Stimulated activated CD4-positive, alpha-beta T cell treated with anti-CD3 and anti-CD28 coated beads, Interleukin-12 subunit alpha, Interleukin-12 subunit beta, amount 100 ng/mL, for 48 hours (primary cell): Measurements from ENCODE around the gene LRRC56.

ENCODE experiments used
- DNase-seq, 3 donors: peaks; one replicate each; pipeline ENCODE4 v3.0.0-alpha.2; 2020; ENCODE audit warnings: low read depth in 2 of 3, low spot score in 1 of 3

Gene LRRC56

DNA sequence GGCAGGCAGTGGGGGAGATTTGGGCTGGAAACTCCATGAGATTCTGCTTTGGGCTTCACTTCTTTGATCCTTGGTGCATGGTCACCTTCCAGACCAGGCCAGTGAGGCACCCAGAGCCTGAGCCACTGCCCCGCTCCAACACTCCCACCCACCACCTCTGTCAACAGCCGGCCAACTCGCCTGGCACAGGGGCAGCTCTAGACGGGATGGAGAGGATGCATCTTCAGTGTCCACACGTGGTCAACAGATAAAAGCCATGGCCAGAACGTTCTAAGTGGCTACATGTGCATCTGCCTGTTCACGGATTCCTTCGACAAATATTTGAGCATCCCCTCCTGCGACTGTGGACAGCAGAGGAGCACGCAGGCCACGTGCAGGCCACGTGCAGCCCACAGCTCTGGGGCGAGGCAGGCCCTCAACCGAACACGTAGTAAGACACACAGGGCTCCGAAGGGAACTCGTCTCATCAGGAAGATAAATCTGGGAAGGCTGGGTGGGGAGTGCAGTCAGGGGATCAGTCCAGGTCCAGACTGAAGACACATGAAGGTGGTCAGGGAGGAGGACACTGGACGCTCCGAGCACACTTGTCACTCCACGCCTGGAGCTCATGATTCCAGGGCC, 1.2 kb downstream of the LRRC56 start:
- DNase-seq: no peak

- no peak for DNase-seq
Observed at GRCh38 chr11:539971-540481, 2.7 kb downstream of the LRRC56 start.

DNA sequence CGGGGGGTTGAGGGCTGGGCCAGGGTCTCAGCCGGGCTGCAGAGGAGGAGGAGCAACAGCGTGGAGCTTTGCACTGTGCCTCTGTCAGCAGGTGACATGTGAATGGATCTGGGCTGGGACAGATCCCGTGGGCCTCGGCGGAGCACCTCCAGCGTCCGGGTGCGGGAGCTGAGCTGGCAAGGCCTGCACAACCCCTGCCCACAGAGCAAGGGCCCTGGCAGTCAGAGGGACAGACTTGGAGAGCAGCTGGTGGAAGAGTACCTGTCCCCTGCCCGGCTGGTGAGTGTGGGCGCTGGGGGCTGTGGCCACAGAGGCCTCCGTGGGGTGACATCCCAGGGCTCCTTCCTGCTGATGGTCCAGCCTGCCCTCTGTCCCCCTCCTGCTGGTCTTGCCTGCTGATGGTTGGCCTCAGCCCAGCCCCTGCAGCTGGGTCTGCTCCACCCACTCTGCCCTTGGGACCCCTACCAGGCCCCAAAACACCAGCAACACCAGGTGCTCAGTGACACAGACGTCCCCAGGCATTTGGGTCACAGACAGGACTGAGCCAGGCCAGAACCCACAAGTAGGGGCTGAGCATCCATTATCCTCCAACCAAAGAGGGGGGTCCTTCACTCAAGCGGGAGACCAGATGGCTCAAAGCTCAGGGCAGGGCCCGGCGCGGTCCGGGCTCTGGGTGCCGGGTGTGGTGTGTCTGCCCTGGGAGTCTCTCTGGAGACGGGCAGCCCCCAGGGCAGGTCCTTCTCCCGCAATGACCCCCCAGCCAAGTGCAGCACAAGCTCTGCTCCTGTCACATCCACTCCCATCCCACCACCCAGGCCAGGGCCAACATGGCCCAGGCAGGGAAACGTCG, 3.5 kb downstream of the LRRC56 start:
- DNase-seq: no peak

DNA sequence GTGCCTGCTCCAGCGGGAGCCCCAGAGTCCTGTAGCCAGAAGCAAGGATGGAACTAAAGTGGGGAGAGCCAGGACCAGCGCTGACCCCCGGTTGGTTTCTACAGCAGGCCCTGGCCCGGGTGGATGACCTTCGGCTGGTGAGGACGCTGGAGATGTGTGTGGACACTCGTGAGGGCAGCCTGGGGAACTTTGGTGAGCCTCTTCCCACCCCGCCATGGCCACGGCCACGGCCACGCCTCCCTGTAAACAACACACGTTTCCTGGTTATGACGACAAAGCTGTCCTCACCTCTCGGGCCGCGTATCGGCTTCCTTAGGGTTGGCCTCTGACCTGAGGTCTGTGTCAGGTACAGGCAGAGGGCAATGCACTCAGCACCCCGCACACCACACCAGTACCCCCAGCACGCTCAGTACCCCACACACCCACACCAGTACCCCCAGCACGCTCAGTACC, 4.1 kb downstream of the LRRC56 start:
- DNase-seq: no peak

DNA sequence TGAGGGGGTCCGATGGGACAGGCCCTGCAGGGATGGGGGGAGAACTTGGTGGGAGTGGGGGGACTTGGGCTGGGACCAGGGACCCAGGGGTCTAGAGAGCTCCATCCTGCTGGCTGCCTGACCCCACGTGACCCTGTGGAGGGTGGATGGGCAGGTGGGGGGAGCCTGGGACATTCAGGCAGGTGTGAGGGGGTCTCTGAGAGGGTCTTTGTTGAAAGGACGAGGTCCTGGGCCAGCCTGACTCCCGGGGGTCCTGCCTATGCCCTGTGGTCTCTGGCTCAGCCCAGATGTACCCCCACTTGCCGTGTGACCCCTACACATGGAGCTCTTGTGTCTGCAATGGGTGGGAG, 7.5 kb downstream of the LRRC56 start:
- no peak for DNase-seq

DNA sequence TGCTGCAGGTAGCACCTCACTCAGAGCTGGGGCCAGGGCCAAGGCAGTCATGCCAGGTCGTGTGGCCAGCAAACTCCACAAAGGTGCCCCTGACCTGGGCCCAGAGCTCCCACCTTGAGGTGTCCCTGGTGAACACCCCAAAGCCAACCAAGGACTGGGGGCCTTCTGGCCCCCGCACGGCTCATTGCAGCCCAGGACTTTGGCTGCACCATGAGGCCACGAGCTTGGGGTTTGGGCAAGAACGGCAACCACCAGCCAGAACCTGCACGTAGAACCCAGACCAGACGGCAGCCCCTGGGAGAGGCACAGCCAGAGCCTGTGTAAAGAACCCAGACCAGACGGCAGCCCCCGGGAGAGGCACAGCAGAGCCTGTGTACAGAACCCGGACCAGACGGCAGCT, 7.8 kb downstream of the LRRC56 start:
- no peak for DNase-seq

- no peak for DNase-seq
Observed at GRCh38 chr11:548700-549603, 11.6 kb downstream of the LRRC56 start.

DNA sequence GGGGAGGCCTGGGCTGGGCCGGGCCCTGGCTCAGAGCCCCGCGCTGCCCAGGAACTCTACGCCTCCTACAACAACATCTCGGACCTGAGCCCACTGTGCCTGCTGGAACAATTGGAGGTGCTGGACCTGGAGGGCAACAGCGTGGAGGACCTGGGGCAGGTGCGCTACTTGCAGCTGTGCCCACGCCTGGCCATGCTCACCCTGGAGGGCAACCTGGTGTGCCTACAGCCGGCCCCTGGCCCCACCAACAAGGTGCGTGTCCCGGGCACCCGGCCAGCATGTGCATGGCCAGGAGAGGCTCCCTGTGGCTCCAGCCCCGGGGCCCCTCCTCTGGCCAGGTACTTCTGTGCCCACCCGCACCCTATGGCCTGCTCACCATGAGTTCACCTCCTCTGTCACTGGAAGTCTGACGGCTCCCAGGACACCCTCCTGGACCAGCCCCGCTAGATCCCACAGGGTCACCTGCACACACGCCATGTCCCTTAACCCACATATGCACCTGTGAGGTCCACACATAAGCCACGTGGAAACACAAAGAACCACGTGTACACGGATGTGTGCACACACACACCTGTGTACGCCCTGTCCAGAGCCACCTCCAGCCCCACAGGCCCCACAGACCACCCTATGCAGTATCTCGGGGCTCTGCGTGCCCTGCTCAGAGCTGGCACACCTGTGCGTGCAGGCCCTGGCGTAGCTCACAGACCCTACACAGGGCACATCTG, 12.9 kb downstream of the LRRC56 start:
- DNase-seq: no peak

DNA sequence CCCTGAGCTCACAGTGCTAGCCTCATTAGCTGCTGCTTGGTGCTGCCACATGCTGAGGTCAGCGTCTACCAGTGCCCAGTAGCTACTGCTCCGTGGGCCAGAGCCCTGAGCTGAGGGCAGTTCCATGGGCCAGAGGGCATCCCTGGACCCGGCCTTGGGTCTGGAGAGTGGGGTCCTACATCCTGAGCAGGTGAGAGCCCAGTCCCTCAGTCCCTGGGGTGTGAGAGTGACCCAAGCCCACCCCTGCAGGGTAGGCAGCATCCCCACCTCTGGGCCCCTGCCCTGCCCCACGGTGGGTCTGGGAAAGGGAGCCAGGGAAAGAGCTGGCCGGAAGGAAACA, 13.4 kb downstream of the LRRC56 start:
- DNase-seq: no peak

DNA sequence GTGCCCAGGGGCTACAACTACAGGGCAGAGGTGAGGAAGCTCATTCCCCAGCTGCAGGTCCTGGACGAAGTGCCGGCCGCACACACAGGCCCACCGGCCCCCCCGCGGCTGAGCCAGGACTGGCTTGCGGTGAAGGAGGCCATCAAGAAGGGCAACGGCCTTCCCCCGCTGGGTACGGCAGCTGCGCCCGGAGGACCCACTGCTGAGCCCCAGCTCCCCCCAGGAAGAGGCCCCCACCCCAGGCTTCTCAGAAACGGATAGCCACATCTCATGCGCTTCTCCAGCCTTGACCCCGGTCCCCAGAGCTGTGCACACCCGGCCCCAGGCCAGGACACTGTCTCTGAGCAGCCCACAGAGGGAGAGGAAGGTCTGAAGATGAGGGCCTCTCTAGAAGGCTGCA, 13.8 kb downstream of the LRRC56 start:
- no peak for DNase-seq

- DNase-seq: no peak
Observed at GRCh38 chr11:551596-551995, 14.3 kb downstream of the LRRC56 start.

GRCh38 chr11:553083-553987, 16.0 kb downstream of the LRRC56 start:
- DNase-seq: no peak

DNA sequence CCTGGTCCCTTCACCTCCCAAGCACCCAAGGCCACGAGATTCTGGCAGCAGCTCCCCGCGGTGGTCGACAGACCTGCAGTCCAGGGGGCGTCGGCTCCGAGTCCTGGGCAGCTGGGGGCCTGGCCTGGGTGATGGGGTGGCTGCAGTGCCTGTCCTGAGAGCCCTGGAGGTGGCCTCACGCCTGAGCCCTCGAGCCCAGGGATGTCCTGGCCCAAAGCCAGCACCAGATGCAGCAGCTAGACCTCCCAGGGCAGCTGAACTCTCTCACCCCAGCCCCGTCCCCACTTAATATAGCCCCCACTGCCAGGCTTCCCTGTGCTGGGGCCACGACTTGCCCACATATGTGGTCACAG, 16.6 kb downstream of the LRRC56 start:
- no peak for DNase-seq

DNA sequence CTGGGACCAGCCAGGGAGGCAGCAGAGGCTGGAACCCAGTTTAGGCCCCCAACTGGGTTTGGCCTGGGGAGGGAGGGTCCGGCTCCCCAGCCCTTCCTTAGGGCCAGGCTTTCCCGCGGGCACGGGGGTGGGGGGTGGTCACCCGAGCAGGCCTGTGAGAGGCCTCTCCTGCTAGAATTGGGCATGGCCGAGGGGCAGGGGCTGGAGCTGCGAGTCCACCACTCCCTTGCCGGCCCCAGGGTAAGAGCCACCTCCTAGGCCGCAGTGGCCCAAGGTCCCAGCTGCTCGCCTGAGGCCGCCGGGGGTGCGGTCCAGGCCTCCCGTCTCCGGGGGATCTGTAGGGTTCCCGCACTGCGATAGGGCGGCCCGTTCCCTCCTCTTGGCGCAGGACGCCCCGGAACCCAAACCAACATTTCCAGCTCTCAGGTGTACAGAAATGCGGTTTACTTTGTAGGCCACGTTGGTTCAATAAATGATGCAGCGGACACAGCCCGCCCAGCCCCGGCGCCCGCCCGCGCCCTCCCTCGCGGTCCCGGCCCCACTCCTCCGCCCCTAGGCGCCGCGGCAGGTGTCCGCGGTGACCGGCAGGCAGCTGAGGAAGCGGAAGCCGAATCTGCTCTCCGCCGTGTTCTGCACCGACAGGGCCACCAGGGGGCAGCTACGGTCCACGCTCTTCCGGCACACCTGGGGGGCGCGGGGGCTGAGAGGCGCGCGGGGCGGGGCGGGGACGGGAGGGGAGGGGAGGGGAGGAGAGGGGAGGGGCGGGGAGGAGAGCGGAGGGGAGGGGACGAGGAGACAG, 17.3 kb downstream of the LRRC56 start:
- DNase-seq: peak in 2 of 3 donors; percentile 58 to 65

DNA sequence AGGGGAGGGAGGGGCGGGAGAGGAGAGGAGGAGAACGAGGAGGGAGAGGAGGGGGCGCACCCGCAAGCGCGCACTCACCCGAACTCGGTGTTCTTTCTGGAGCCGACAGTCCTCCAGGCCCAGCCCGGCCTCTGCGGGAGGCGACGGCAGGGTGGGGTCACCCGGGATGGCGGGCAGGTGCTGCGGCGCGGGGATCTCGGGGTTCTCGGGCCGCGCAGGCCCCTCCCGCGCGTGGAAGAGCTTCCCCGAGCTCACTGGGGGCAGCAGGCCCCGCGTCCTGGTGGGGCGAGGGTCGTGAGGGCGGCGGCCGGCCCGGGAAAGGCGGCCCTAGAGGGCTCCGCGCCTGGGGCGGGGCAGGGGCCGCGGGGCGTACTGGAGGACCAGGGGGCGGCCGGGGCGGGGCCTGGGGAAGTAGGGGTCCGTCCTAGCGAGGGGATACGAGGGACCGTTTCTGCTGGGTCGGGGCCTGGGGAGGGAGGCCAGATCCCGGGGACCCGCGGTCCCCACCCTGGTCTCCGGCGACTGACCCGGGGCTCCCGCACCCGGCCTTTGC, 18.0 kb downstream of the LRRC56 start:
- no peak for DNase-seq

DNA sequence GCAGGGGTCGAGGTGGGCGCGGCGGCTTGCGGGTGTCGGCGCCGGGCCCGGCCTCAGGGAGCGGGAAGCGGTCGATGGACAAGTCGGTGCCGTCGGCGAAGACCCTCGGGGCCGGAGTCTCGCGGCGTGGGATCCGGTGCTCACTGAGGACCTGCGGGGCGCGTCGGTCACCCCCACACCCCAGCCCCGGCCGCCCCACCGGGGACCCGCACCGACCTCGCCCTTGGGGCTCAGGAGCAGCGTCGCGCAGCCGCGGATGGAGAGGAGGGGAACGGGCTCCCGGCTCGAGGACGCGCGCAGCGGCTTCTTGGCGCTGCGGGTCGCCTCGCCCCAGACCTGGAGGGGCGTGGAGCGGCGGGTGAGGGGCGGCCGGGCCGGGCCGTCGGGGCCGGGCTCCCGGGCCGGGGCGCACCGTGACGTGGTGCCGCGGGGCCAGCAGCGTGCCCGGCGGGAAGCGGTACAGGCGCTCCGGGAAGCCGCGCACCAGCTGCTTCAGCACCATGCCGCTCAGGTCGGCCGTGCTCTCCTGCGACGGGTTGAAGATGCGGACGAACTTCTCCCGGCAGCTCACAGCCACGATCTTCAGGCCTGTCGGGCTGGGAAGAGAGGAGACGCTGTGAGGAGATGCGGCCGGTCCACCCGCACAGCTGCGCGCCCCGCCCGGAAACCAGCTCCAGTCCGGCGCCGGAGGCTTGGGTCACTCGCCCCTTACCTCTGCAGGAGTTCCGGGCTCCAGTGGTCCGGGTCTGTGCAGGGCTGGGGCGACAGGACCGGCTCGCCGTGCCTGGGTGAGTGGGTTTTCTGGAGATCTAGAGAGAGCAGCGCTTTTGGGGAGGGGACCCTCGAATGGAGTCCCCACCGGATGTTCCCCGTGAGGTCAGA, 18.7 kb downstream of the LRRC56 start:
- no peak for DNase-seq

- no peak for DNase-seq
Observed at GRCh38 chr11:556662-557256, 19.4 kb downstream of the LRRC56 start.
